MM.1S (cell line): ENCODE results near the gene ARGLU1.

Source experiments
- DNase-seq: peaks from one replicate; pipeline ENCODE4 v3.0.0-alpha.2; 2015
- H2AFZ ChIP-seq: fragments of 300-600 bp; sonication (generic); 2 replicates; pipeline ENCODE4 v1.6.0; 2016; ENCODE audit warnings: antibody characterized with exemption, low read length
- H3F3A ChIP-seq: fragments of 300-600 bp; sonication (generic); 2 replicates; pipeline ENCODE4 v1.6.1; 2016; ENCODE audit warnings: mild to moderate bottlenecking, antibody characterized with exemption, low read length, moderate library complexity, mixed read lengths; ENCODE audit not compliant: insufficient read depth
- H3K27ac ChIP-seq: fragments of 300-600 bp; sonication (generic); 2 replicates; pipeline ENCODE4 v1.5.1; 2016; ENCODE audit warnings: mild to moderate bottlenecking, low read length
- H3K27me3 ChIP-seq: fragments of 300-600 bp; sonication (generic); replicated peaks from 2 replicates; pipeline ENCODE4 v1.6.0; 2016; ENCODE audit warnings: low read length; ENCODE audit not compliant: insufficient read depth
- H3K36me3 ChIP-seq: fragments of 300-600 bp; sonication (generic); replicated peaks from 2 replicates; pipeline ENCODE4 v1.6.1; 2016; ENCODE audit warnings: mild to moderate bottlenecking, low read length, mixed read lengths; ENCODE audit not compliant: insufficient read depth
- H3K4me1 ChIP-seq: fragments of 300-600 bp; sonication (generic); 2 replicates; pipeline ENCODE4 v1.6.1; 2016; ENCODE audit warnings: low read length, mixed read lengths
- H3K4me2 ChIP-seq: fragments of 300-600 bp; sonication (generic); 2 replicates; pipeline ENCODE4 v1.6.0; 2016; ENCODE audit warnings: low read depth, low read length
- H3K4me3 ChIP-seq: fragments of 300-600 bp; sonication (generic); 2 replicates; pipeline ENCODE4 v1.5.1; 2016; ENCODE audit warnings: low read length, mixed read lengths
- H3K79me2 ChIP-seq: fragments of 300-600 bp; sonication (generic); 2 replicates; pipeline ENCODE4 v1.6.1; 2016; ENCODE audit warnings: mixed run types, low read length, mixed read lengths
- H3K9ac ChIP-seq: fragments of 300-600 bp; sonication (generic); 2 replicates; pipeline ENCODE4 v1.6.1; 2016; ENCODE audit warnings: low read length, mixed read lengths
- H3K9me2 ChIP-seq: fragments of 300-600 bp; sonication (generic); replicated peaks from 2 replicates; pipeline ENCODE4 v1.6.1; 2016; ENCODE audit warnings: mild to moderate bottlenecking, low read length, mixed read lengths; ENCODE audit not compliant: insufficient read depth
- H3K9me3 ChIP-seq: fragments of 300-600 bp; sonication (generic); replicated peaks from 2 replicates; pipeline ENCODE4 v1.6.1; 2016; ENCODE audit warnings: mild to moderate bottlenecking, low read length, mixed read lengths; ENCODE audit not compliant: insufficient read depth
- H4K20me1 ChIP-seq: fragments of 300-600 bp; sonication (generic); 2 replicates; pipeline ENCODE4 v1.6.1; 2016; ENCODE audit warnings: mild to moderate bottlenecking, low read length, moderate library complexity, mixed read lengths; ENCODE audit not compliant: insufficient read depth
- CTCF ChIP-seq: fragments of 300-600 bp; sonication (generic); IDR thresholded peaks from 2 replicates; pipeline ENCODE4 v1.5.1; 2016; ENCODE audit warnings: antibody characterized with exemption, low read length, mixed read lengths
- EZH2 ChIP-seq: fragments of 300-600 bp; sonication (generic); optimal IDR thresholded peaks from 2 replicates; pipeline ENCODE3; 2017; ENCODE audit warnings: low read depth, mild to moderate bottlenecking, antibody characterized with exemption, low read length, mixed read lengths
- EZH2phosphoT487 ChIP-seq: fragments of 300-600 bp; sonication (generic); IDR thresholded peaks from 2 replicates; pipeline ENCODE4 v1.6.1; 2018; ENCODE audit warnings: antibody characterized with exemption, low read length

ARGLU1 gene

GRCh38 chr13:106588367-106588766 is 20.4 kb upstream of the ARGLU1 start:
- Histone ChIP-seq H3K4me1 (no peaks in the 10 kb centered on the region), H3K9me2 (no peaks in the 10 kb centered on the region), H3K4me2 (no peak overlapping the region), H3K9me3 (no peaks in the 10 kb centered on the region), H3K27me3 (no peaks in the 10 kb centered on the region), H3K36me3 (no peaks in the 10 kb centered on the region), H2AFZ (no peak overlapping the region), H4K20me1 (no peaks in the 10 kb centered on the region), H3F3A (no peaks in the 10 kb centered on the region), H3K27ac (no peak overlapping the region), H3K9ac (no peak overlapping the region), H3K4me3 (no peak overlapping the region), H3K79me2 (no peaks in the 10 kb centered on the region)
- TF ChIP-seq EZH2 (no peak), CTCF (no peak), EZH2phosphoT487 (no peak)
- DNase-seq, result no peak

GRCh38 chr13:106587787-106588186 is 19.9 kb upstream of the ARGLU1 start:
- DNase-seq, result peak; percentile 25
- Histone ChIP-seq H3F3A (no peaks in the 10 kb centered on the region), H3K4me1 (no peaks in the 10 kb centered on the region), H3K9ac (no peak overlapping the region), H4K20me1 (no peaks in the 10 kb centered on the region), H3K4me2 (no peak overlapping the region), H3K4me3 (no peak overlapping the region), H3K9me3 (no peaks in the 10 kb centered on the region), H3K79me2 (no peaks in the 10 kb centered on the region), H3K27ac (no peak overlapping the region), H2AFZ (0 out of 2 replicates have a peak overlapping the region, but pooled peaks have one; percentile 7), H3K9me2 (no peaks in the 10 kb centered on the region), H3K36me3 (no peaks in the 10 kb centered on the region), H3K27me3 (no peaks in the 10 kb centered on the region)
- no peak for TF ChIP-seq EZH2phosphoT487
- TF ChIP-seq CTCF, result no peak
- no peak for TF ChIP-seq EZH2

- Histone ChIP-seq H2AFZ (no peak overlapping the region), H3K79me2 (no peaks in the 10 kb centered on the region), H3K27ac (no peak overlapping the region), H3F3A (no peaks in the 10 kb centered on the region), H3K4me3 (no peak overlapping the region), H3K36me3 (no peaks in the 10 kb centered on the region), H3K4me1 (no peaks in the 10 kb centered on the region), H3K27me3 (no peaks in the 10 kb centered on the region), H3K9ac (no peak overlapping the region), H3K9me2 (no peaks in the 10 kb centered on the region), H3K4me2 (no peak overlapping the region), H3K9me3 (no peaks in the 10 kb centered on the region), H4K20me1 (no peaks in the 10 kb centered on the region)
- DNase-seq, result no peak
- TF ChIP-seq CTCF (no peak), EZH2phosphoT487 (no peak), EZH2 (no peak)
Measured at GRCh38 chr13:106586648-106587166, 18.8 kb upstream of the ARGLU1 start.
